Type B pancreatic cell (in vitro differentiated cells): ENCODE measurements around the gene PSMD13. TPM values are rescaled to one million over a fixed set of nuclear protein-coding genes. Genes with fewer than 3 reads are reported as not detected.

Source experiments
- DNase-seq: peaks from one replicate; pipeline ENCODE4 v3.0.0; 2021; ENCODE audit warnings: mixed read lengths; ENCODE audit not compliant: unreplicated experiment; ENCODE audit errors: extremely low spot score
- H3K27ac Mint-ChIP-seq: 2 replicates; pipeline ENCODE4 v1.8.0; 2021; ENCODE audit warnings: mild to moderate bottlenecking, mixed read lengths
- H3K27me3 Mint-ChIP-seq: 2 replicates; pipeline ENCODE4 v1.8.0; 2021; ENCODE audit warnings: mixed read lengths
- H3K36me3 Mint-ChIP-seq: 2 replicates; pipeline ENCODE4 v1.8.0; 2021; ENCODE audit warnings: mixed read lengths
- H3K4me1 Mint-ChIP-seq: one replicate; pipeline ENCODE4 v1.8.0; 2021; ENCODE audit warnings: mixed read lengths; ENCODE audit not compliant: unreplicated experiment
- H3K4me3 Mint-ChIP-seq: 2 replicates; pipeline ENCODE4 v1.8.0; 2021; ENCODE audit warnings: mild to moderate bottlenecking, mixed read lengths
- H3K9me3 Mint-ChIP-seq: 2 replicates; pipeline ENCODE4 v1.8.0; 2021; ENCODE audit warnings: mixed read lengths
- total RNA-seq: library from RNA; stranded (reverse); gene quantifications from 2 replicates; pipeline ENCODE4 v1.2.1, GENCODE V29; 2021; ENCODE audit warnings: low replicate concordance
- TF ChIP-seq, protein P1 (sequence below): fragments of 200-600 bp; sonication (generic); conservative IDR thresholded peaks from 2 replicates; pipeline ENCODE4 v1.5.0; 2021; ENCODE audit warnings: antibody characterized with exemption, mild to moderate bottlenecking

The PSMD13 gene
- total RNA-seq, 1 donor from 2014 or later, result 115 TPM

DNA sequence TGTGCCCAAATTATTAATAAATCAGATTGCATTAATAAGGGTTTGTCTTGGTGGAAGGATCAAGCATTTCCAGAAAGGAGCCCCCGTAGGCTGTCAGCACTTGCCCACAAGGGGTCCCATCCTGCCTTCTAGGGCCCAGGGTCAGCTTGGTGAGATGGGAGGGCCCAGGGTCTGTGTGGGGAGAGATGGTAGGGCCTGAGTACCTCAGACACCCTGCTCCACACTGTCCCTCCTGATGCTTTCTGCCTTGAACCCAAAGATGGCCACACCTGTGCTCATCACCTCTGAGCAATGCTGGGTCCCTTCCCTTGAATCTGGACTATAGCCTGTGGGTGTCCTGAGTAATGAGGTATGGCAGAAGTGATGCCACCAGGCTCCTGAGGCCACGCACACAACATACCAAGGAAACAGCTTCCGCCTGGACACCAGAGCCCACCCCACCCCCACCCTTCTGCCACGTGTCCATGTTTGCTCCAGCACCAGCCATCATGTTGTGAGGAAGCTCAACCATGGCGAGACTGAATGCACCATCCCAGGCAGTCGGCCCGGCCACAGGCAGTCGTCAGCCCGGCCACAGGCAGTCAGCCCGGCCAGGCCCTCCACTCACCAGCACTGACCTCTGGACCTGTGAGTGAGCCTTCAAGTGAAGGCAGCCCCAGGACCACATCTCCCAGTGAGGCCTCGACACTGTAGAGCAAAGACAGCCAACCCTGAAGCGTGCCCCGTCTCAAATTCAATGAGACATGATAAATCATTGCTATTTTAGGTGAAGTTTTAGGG lies 36.4 kb upstream of the PSMD13 start:
- Mint-ChIP-seq H3K27me3 (no peaks in the 10 kb centered on the region), H3K27ac (no peak overlapping the region), H3K4me3 (no peak overlapping the region), H3K9me3 (no peaks in the 10 kb centered on the region), H3K4me1 (no peaks in the 10 kb centered on the region), H3K36me3 (peaks cover 5% of the 10 kb centered on the region)
- DNase-seq, result peak; percentile 47
- TF ChIP-seq, protein P1, sequence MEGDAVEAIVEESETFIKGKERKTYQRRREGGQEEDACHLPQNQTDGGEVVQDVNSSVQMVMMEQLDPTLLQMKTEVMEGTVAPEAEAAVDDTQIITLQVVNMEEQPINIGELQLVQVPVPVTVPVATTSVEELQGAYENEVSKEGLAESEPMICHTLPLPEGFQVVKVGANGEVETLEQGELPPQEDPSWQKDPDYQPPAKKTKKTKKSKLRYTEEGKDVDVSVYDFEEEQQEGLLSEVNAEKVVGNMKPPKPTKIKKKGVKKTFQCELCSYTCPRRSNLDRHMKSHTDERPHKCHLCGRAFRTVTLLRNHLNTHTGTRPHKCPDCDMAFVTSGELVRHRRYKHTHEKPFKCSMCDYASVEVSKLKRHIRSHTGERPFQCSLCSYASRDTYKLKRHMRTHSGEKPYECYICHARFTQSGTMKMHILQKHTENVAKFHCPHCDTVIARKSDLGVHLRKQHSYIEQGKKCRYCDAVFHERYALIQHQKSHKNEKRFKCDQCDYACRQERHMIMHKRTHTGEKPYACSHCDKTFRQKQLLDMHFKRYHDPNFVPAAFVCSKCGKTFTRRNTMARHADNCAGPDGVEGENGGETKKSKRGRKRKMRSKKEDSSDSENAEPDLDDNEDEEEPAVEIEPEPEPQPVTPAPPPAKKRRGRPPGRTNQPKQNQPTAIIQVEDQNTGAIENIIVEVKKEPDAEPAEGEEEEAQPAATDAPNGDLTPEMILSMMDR, result no peak

DNA sequence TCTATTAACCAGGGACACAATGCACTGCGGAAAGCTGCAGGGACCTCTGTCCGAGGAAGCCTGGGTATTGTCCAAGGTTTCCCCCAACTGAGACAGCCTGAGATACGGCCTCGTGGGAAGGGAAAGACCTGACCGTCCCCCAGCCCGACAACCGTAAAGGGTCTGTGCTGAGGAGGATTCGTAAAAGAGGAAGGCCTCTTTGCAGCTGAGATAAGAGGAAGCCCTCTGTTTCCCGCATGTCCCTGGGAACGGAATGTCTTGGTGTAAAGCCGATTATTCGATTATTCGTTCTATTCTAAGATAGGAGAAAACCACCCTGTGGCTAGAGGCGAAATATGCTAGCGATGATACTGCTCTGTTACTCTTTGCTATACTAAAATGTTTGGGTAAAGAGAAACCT lies 34.8 kb upstream of the PSMD13 start:
- DNase-seq, result no peak
- Mint-ChIP-seq H3K27me3 (no peaks in the 10 kb centered on the region), H3K4me3 (no peak overlapping the region), H3K36me3 (peaks cover 5% of the 10 kb centered on the region), H3K27ac (no peak overlapping the region), H3K4me1 (no peaks in the 10 kb centered on the region), H3K9me3 (no peaks in the 10 kb centered on the region)
- TF ChIP-seq, protein P1, result no peak

DNA sequence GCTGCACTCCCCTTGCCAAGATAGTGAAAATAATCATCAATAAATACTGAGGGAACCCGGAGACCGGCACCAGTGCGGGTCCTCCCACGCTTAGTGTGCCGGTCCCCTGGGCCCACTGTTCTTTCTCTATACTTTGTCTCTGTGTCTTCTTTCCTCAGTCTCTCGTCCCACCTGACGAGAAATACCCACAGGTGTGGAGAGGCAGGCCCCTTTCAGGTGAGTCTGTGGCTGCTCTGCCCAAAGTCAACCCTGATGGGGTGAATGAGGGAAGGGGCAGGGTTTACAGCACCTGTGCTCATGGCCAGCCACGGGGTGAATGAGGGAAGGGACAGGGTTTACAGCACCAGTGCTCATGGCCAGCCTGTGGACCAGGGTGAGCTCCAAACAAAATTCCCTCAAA lies 34.3 kb upstream of the PSMD13 start:
- no peak overlapping the region for H3K4me3 Mint-ChIP-seq
- TF ChIP-seq, protein P1, result no peak
- DNase-seq, result no peak
- no peak overlapping the region for H3K27ac Mint-ChIP-seq
- no peaks in the 10 kb centered on the region for H3K27me3 Mint-ChIP-seq
- H3K36me3 Mint-ChIP-seq, result peaks cover 5% of the 10 kb centered on the region
- peaks cover 2% of the 10 kb centered on the region for H3K4me1 Mint-ChIP-seq
- no peaks in the 10 kb centered on the region for H3K9me3 Mint-ChIP-seq

DNA sequence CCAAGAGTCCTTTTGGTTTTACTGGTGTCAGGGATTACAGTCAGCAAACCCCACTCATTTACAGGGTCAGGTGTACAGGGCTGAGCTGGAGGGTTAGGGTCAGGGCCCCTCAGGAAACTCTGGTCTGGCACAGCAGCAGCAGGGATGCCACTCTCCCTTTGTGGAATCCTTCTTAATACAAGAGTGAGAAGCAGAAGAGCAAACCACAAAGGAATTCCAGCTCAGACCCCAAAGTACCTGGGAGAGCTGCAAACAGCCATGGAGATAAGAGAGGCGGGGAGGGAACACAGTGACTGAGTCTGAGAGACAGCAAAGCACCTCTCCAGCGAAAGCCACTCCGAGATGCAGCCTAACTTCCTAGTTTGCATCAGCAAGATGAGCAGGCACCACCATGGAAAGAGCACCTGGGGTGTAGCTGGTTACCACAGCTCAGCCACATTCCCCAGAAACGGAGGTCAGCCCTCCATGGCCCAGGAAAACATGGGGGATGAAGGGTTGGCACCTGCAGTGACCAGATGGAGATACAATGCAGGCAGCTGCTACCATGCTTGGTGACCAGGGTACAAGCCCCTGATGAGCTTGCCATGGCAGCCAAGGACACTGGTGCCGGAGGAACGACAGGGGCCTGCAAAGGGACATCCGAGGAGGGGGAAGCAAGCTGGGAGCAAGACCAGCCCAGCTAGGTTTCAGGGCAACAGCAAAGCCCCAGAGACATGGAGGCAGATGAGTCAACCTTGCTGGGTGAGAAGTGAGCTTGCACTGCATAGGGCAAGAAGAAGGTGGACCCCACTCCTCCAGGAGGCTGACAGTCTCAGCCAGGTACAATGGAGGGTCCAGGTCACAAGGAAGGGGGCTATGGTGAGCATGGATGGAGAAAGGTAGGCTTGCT lies 33.5 kb upstream of the PSMD13 start:
- Mint-ChIP-seq H3K36me3 (peaks cover 5% of the 10 kb centered on the region), H3K27ac (peak overlapping the region; percentile 55), H3K27me3 (no peaks in the 10 kb centered on the region), H3K9me3 (no peaks in the 10 kb centered on the region), H3K4me1 (peaks cover 3% of the 10 kb centered on the region), H3K4me3 (peak overlapping the region; percentile 41)
- TF ChIP-seq, protein P1, result no peak
- no peak for DNase-seq

DNA sequence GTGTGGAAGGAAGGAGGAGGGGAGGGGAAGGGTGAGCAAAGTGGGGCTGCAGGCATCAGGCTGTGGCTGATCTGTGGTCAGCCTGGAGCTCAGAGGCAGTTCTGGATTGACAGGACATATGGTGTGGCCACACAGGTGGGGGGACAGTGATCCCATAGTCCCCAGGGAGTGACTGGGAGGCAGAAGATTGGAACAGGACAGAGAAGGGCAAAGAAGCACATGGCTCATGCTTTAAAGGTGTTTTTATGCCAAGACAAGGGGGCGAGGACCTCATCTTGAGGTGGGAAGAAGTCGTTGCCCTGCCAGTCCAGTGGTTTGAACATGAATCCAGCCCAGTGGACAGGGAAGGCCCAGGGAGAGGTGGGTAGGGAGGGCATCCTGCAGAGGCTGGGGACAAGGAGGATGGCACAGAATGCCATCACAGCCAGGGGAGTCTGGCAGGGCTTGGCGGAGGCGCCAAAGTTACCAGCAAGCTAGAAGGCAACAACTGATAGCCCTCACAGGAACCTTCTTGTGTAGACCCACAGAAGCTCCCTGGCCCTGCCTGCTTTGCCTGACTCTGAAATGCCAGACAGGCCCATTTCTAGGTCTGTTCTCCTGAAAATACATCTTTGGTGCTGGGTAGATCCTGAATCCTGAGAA lies 32.7 kb upstream of the PSMD13 start:
- Mint-ChIP-seq H3K9me3 (no peaks in the 10 kb centered on the region), H3K27me3 (no peaks in the 10 kb centered on the region), H3K4me1 (peaks cover 3% of the 10 kb centered on the region), H3K4me3 (peak overlapping the region; percentile 68), H3K27ac (no peak overlapping the region), H3K36me3 (peaks cover 5% of the 10 kb centered on the region)
- DNase-seq, result no peak
- TF ChIP-seq, protein P1, result no peak
